A549 (cell line): Measurements from ENCODE around the gene PHACTR4.

Source experiments
- CHD2 ChIP-seq: fragments of 150-350 bp; IDR thresholded peaks from 2 replicates; pipeline ENCODE4 v1.6.1; 2014; ENCODE audit warnings: low read length; ENCODE audit not compliant: partially characterized antibody
- EP300 ChIP-seq, 2 experiments: fragments of >200 bp; sonication (Bioruptor Twin); formaldehyde crosslinking; IDR thresholded peaks; 2 replicates in 1 of 2; 3 replicates in 1 of 2; pipeline ENCODE4 v1.6.1; 2016 to 2017
- POLR2A ChIP-seq: IDR thresholded peaks from 2 replicates; pipeline ENCODE4 v1.6.1; 2012; ENCODE audit warnings: mild to moderate bottlenecking, low read length
- SMC3 ChIP-seq: fragments of >200 bp; sonication (Bioruptor Twin); formaldehyde crosslinking; IDR thresholded peaks from 3 replicates; pipeline ENCODE4 v1.6.1; 2018; ENCODE audit warnings: inconsistent platforms
- SREBF2 ChIP-seq: fragments of 450-650 bp; IDR thresholded peaks from 2 replicates; pipeline ENCODE4 v1.6.1; 2014; ENCODE audit warnings: mild to moderate bottlenecking, moderate library complexity
- TP53 ChIP-seq: fragments of 250-450 bp; sonication (Bioruptor Pico); IDR thresholded peaks from 2 replicates; pipeline ENCODE4 v1.5.0; 2021; ENCODE audit warnings: mild to moderate bottlenecking, moderate library complexity
- TF ChIP-seq, protein P1 (sequence below): fragments of >200 bp; sonication (Bioruptor Twin); formaldehyde crosslinking; IDR thresholded peaks from 3 replicates; pipeline ENCODE4 v1.5.1; 2016
- TF ChIP-seq, protein P2 (sequence below): IDR thresholded peaks from 2 replicates; pipeline ENCODE4 v1.6.1; 2012

DNA sequence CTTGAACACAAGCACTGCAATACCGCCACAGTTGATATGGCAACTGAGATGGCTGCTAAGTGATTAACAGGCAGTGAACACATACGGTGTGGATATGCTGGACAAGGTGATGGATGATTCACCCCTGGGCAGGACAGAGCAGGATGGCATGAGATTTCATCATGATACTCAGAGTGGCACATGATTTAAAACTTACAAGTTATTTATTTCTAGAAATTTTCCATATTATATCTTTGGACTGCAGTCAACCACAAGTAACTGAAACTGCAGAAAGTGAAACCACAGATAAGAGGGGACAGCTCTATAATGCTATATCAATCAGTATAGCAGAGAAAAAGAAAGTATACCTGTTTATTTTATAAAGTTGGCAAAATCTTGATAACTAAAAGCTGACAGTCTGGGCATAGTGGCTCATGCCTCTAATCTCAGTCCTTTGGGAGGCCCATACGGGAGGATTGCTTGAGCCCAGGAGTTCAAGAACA lies 47.9 kb downstream of the PHACTR4 start:
- TF ChIP-seq, protein P1, sequence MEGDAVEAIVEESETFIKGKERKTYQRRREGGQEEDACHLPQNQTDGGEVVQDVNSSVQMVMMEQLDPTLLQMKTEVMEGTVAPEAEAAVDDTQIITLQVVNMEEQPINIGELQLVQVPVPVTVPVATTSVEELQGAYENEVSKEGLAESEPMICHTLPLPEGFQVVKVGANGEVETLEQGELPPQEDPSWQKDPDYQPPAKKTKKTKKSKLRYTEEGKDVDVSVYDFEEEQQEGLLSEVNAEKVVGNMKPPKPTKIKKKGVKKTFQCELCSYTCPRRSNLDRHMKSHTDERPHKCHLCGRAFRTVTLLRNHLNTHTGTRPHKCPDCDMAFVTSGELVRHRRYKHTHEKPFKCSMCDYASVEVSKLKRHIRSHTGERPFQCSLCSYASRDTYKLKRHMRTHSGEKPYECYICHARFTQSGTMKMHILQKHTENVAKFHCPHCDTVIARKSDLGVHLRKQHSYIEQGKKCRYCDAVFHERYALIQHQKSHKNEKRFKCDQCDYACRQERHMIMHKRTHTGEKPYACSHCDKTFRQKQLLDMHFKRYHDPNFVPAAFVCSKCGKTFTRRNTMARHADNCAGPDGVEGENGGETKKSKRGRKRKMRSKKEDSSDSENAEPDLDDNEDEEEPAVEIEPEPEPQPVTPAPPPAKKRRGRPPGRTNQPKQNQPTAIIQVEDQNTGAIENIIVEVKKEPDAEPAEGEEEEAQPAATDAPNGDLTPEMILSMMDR: no peak
- TF ChIP-seq CHD2: no peak
- TF ChIP-seq, protein P2, sequence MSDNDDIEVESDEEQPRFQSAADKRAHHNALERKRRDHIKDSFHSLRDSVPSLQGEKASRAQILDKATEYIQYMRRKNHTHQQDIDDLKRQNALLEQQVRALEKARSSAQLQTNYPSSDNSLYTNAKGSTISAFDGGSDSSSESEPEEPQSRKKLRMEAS: no peak
- no peak for TF ChIP-seq TP53 (CRISPR knock-in tag)
- TF ChIP-seq POLR2A: no peak
- no peak for TF ChIP-seq SREBF2
- TF ChIP-seq SMC3: no peak
- TF ChIP-seq EP300 (IDR thresholded peaks at IDR 0.05): no peak
